PC-3 (cell line): ENCODE data around the gene SETD1B. TPM values are rescaled to one million over a fixed set of nuclear protein-coding genes. Genes with fewer than 3 reads are reported as not detected.
A peak's percentile ranks its signal among the peaks of the same experiment; 100 is the strongest.
"Not testable (repeated sequence)": the region's sequence is repeated elsewhere in the genome, so short reads cannot be mapped to it uniquely, and the experiment has no call there.

Experiments
- ATAC-seq: fragments of 200-7000 bp; cut with Tn5 transposase; 2 replicates; pipeline ENCODE4 v1.9.1; 2020; ENCODE audit warnings: mild to moderate bottlenecking, moderate library complexity
- BruUV-seq: library from RNA; stranded (reverse); fragments of 400-500 nt; replicated peaks from 2 replicates; lab custom pipeline; 2021; lab: Mats Ljungman, UMichigan
- CTCF ChIA-PET: fragments of 300-600 bp; sonication (Branson Sonifier 250); formaldehyde crosslinking; loops from one replicate; lab custom pipeline; 2022; ENCODE audit warnings: antibody characterized with exemption; lab: Charles Lee
- POLR2A ChIA-PET: fragments of 300-600 bp; sonication (Branson Sonifier 250); formaldehyde crosslinking; loops from one replicate; lab custom pipeline; 2022; ENCODE audit warnings: antibody characterized with exemption; ENCODE audit not compliant: unreplicated experiment; lab: Charles Lee
- DNase-seq: peaks from one replicate; pipeline ENCODE4 v3.0.0-alpha.2; 2015
- H2AFZ ChIP-seq: fragments of 300-600 bp; sonication (generic); 2 replicates; pipeline ENCODE4 v1.6.0; 2016; ENCODE audit warnings: antibody characterized with exemption, low read length
- H3F3A ChIP-seq: fragments of 300-600 bp; sonication (generic); one replicate; pipeline ENCODE4 v1.6.0; 2017; ENCODE audit warnings: antibody characterized with exemption, low read length, control low read depth, mild to moderate bottlenecking; ENCODE audit not compliant: unreplicated experiment
- H3K27ac ChIP-seq: fragments of 300-600 bp; sonication (generic); 2 replicates; pipeline ENCODE4 v1.5.1; 2016; ENCODE audit warnings: mild to moderate bottlenecking, low read length
- H3K27me3 ChIP-seq: fragments of 300-600 bp; sonication (generic); 2 replicates; pipeline ENCODE4 v1.6.1; 2016; ENCODE audit warnings: low read length, mixed read lengths
- H3K36me3 ChIP-seq: fragments of 300-600 bp; sonication (generic); 2 replicates; pipeline ENCODE4 v1.6.1; 2016; ENCODE audit warnings: low read depth, mixed run types, low read length, mixed read lengths
- H3K4me1 ChIP-seq: fragments of 300-600 bp; sonication (generic); 2 replicates; pipeline ENCODE4 v1.5.1; 2016; ENCODE audit warnings: low read length; ENCODE audit not compliant: insufficient read depth
- H3K4me2 ChIP-seq: fragments of 300-600 bp; sonication (generic); 2 replicates; pipeline ENCODE4 v1.6.0; 2016; ENCODE audit warnings: low read length
- H3K4me3 ChIP-seq: fragments of 300-600 bp; sonication (generic); 2 replicates; pipeline ENCODE4 v1.5.1; 2016; ENCODE audit warnings: mild to moderate bottlenecking, low read length, mixed read lengths
- H3K79me2 ChIP-seq: fragments of 300-600 bp; sonication (generic); 2 replicates; pipeline ENCODE4 v1.6.1; 2017; ENCODE audit warnings: low read length, mixed read lengths
- H3K9ac ChIP-seq: fragments of 300-600 bp; sonication (generic); 2 replicates; pipeline ENCODE4 v1.6.0; 2016; ENCODE audit warnings: mild to moderate bottlenecking, low read length
- H3K9me2 ChIP-seq: fragments of 300-600 bp; sonication (generic); replicated peaks from 2 replicates; pipeline ENCODE4 v1.6.1; 2016; ENCODE audit warnings: mixed run types, low read length, mixed read lengths
- H3K9me3 ChIP-seq: fragments of 300-600 bp; sonication (generic); 2 replicates; pipeline ENCODE4 v1.6.1; 2016; ENCODE audit warnings: low read length, mixed read lengths
- H4K20me1 ChIP-seq: fragments of 300-600 bp; sonication (generic); 2 replicates; pipeline ENCODE4 v1.6.1; 2016; ENCODE audit warnings: low read length, mixed read lengths
- CTCF ChIP-seq: fragments of 300-600 bp; sonication (generic); conservative IDR thresholded peaks from 2 replicates; pipeline ENCODE4 v1.5.1; 2017; ENCODE audit warnings: antibody characterized with exemption, low read depth, mild to moderate bottlenecking, low read length
- EZH2 ChIP-seq: fragments of 300-600 bp; sonication (generic); IDR thresholded peaks from one replicate; pipeline ENCODE4 v1.6.1; 2017; ENCODE audit warnings: antibody characterized with exemption, mild to moderate bottlenecking, low read length; ENCODE audit not compliant: unreplicated experiment
- EZH2phosphoT487 ChIP-seq: fragments of 300-600 bp; sonication (generic); IDR thresholded peaks from 2 replicates; pipeline ENCODE4 v1.6.1; 2018; ENCODE audit warnings: mild to moderate bottlenecking, antibody characterized with exemption, low read length, borderline replicate concordance
- intact Hi-C: fragments of 100-400 bp; cut with micrococcal nuclease; formaldehyde crosslinking; loops from 2 replicates; pipeline ENCODE4 v1.9.0; 2023
- total RNA-seq: library from RNA; depleted of rRNA; stranded (reverse); fragments of >200 nt; gene quantifications from 2 replicates; pipeline ENCODE4 v1.2.3, GENCODE V29; 2014

SETD1B gene
- total RNA-seq, 1 experiment from 2014 or later: 7.5 TPM

GRCh38 chr12:121860257-121860656 is 56.4 kb downstream of the SETD1B start:
- Histone ChIP-seq H3K79me2 (no peaks in the 10 kb centered on the region), H3K27ac (no peak overlapping the region), H3K4me2 (no peak overlapping the region), H3K9me3 (no peaks in the 10 kb centered on the region), H3K36me3 (no peaks in the 10 kb centered on the region), H3K9ac (no peak overlapping the region), H3F3A (no peaks in the 10 kb centered on the region), H2AFZ (no peak overlapping the region), H3K9me2 (no peaks in the 10 kb centered on the region), H3K4me3 (no peak overlapping the region), H4K20me1 (no peaks in the 10 kb centered on the region), H3K4me1 (peaks cover 18% of the 10 kb centered on the region), H3K27me3 (no peaks in the 10 kb centered on the region)
- intact Hi-C loops: no loop called here
- no TSS peak for BruUV-seq
- ChIA-PET CTCF (no interaction called here), POLR2A (no interaction called here)
- peak; percentile 4; the same call in 1 of the 2 replicates for ATAC-seq
- TF ChIP-seq EZH2 (no peak), EZH2phosphoT487 (no peak), CTCF (no peak)
- no peak for DNase-seq

- CTCF ChIA-PET, H3F3A ChIP-seq, ATAC-seq, H4K20me1 ChIP-seq, H3K9me3 ChIP-seq, H3K27ac ChIP-seq, H3K9me2 ChIP-seq, BruUV-seq, H3K4me2 ChIP-seq, intact Hi-C loops, H3K36me3 ChIP-seq, H3K9ac ChIP-seq, H3K4me3 ChIP-seq, H3K27me3 ChIP-seq, POLR2A ChIA-PET, DNase-seq, H3K79me2 ChIP-seq, H2AFZ ChIP-seq: not testable (repeated sequence)
- H3K4me1 ChIP-seq: peaks cover 18% of the 10 kb centered on the region
These were observed 56.9 kb downstream of the SETD1B start for GRCh38 chr12:121860699-121861098.

DNA sequence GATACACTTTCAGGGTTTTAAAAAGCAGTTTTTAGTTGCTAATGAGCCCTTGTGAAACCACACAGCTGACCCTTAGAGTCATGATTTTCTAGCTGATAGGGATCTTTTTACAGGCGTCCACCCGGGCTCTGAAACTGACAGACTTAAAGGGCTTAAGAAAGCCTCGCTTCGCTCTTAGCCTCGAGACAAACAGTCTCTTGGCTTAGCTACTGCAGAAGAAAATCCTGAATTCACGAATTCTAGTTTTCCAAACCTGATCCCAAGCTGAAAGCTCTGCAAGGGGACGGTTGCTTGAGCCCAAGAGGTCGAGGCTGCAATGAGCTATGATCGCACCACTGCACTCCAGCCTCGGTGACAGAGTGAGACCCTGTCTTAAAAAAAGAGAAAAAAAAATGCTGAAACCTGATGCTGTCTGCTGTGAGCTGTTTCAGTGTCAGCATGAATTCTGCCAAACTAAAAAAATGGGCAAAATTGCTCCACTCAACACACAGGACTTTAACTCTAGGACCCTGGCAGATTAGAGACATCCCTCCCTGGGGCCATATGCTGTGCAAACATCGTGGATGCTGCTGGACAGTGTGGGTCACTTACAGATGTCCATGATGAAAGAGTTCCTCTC is 57.9 kb downstream of the SETD1B start:
- TF ChIP-seq CTCF (no peak), EZH2phosphoT487 (no peak), EZH2 (no peak)
- peak overlapping the region; percentile 55 for H3K4me2 ChIP-seq

More for the DNA sequence above, 57.9 kb downstream of the SETD1B start:
- CTCF ChIA-PET: interaction anchor here (0.6 kb wide), 1 partner anchor 31 kb away, joined by 3 read pairs; no protein-coding TSS in a partner anchor
- DNase-seq (no peak), ATAC-seq (peak; percentile 55)
- BruUV-seq: no TSS peak
- POLR2A ChIA-PET: interaction anchor here (0.7 kb wide), 1 partner anchor 1686 kb away, joined by 3 read pairs; no protein-coding TSS in a partner anchor
- H3K27me3 ChIP-seq: no peaks in the 10 kb centered on the region
- no peaks in the 10 kb centered on the region for H3F3A ChIP-seq
- H3K27ac ChIP-seq: no peak overlapping the region
- intact Hi-C loops: no loop called here
- H3K4me3 ChIP-seq: no peak overlapping the region; the same call in 1 of the 2 replicates
- H3K79me2 ChIP-seq: no peaks in the 10 kb centered on the region
- peaks cover 18% of the 10 kb centered on the region for H3K4me1 ChIP-seq
- H3K9ac ChIP-seq: no peak overlapping the region
- H4K20me1 ChIP-seq: no peaks in the 10 kb centered on the region
- H3K9me3 ChIP-seq: no peaks in the 10 kb centered on the region
- no peaks in the 10 kb centered on the region for H3K9me2 ChIP-seq
- H3K36me3 ChIP-seq: no peaks in the 10 kb centered on the region
- peak overlapping the region; percentile 57; the same call in 1 of the 2 replicates for H2AFZ ChIP-seq
